Mesenchymal stem cell (in vitro differentiated cells and primary cell): ENCODE results near the gene SPRR2F.
"Not testable (repeated sequence)": the region's sequence is repeated elsewhere in the genome, so short reads cannot be mapped to it uniquely, and the experiment has no call there.

Source experiments
- DNase-seq: peaks from one replicate; pipeline ENCODE4 v3.0.0-alpha.2; 2013
- H2AFZ ChIP-seq: one replicate; pipeline ENCODE4 v1.6.1; 2013; ENCODE audit warnings: low read depth, mild to moderate bottlenecking, control low read depth, inconsistent platforms, low read length, moderate library complexity
- H2AK5ac ChIP-seq: 2 replicates; pipeline ENCODE4 v1.6.1; 2013; ENCODE audit warnings: low read length, moderate library complexity, mild to moderate bottlenecking, inconsistent platforms; ENCODE audit not compliant: severe bottlenecking
- H2BK120ac ChIP-seq: one replicate; pipeline ENCODE4 v1.6.1; 2013; ENCODE audit warnings: low read depth, mild to moderate bottlenecking, inconsistent platforms, low read length, moderate library complexity
- H2BK12ac ChIP-seq, 2 experiments: one replicate each; pipeline ENCODE4 v1.6.1; 2013; ENCODE audit warnings: inconsistent platforms in 2 of 2, low read length in 2 of 2, mild to moderate bottlenecking in 2 of 2, moderate library complexity in 2 of 2, control low read depth in 1 of 2
- H2BK15ac ChIP-seq: one replicate; pipeline ENCODE4 v1.6.1; 2013; ENCODE audit warnings: mild to moderate bottlenecking, low read depth, inconsistent platforms; ENCODE audit not compliant: poor library complexity, severe bottlenecking
- H2BK5ac ChIP-seq: 2 replicates; pipeline ENCODE4 v1.6.1; 2013; ENCODE audit warnings: low read depth, mild to moderate bottlenecking, low read length, control low read depth, inconsistent platforms; ENCODE audit not compliant: poor library complexity, severe bottlenecking
- H3K14ac ChIP-seq, 2 experiments: one replicate each; pipeline ENCODE4 v1.6.1; 2013; ENCODE audit warnings: inconsistent platforms in 2 of 2, low read length in 2 of 2, control low read depth in 1 of 2, mild to moderate bottlenecking in 1 of 2, moderate library complexity in 1 of 2
- H3K18ac ChIP-seq, 2 experiments: one replicate each; pipeline ENCODE4 v1.6.1; 2013; ENCODE audit warnings: inconsistent platforms in 2 of 2, low read length in 2 of 2, control low read depth in 1 of 2, low read depth in 1 of 2, mild to moderate bottlenecking in 1 of 2
- H3K23ac ChIP-seq, 2 experiments: one replicate each; pipeline ENCODE4 v1.6.1; 2013; ENCODE audit warnings: inconsistent platforms in 2 of 2, low read length in 2 of 2, mild to moderate bottlenecking in 2 of 2, moderate library complexity in 2 of 2, control low read depth in 1 of 2
- H3K27ac ChIP-seq: 2 replicates; pipeline ENCODE4 v1.5.1; 2013; ENCODE audit warnings: mild to moderate bottlenecking, moderate library complexity, low read length, control low read depth, inconsistent platforms; ENCODE audit not compliant: poor library complexity, severe bottlenecking
- H3K27me3 ChIP-seq, 2 experiments: 2 replicates each; pipeline versions ENCODE4 v1.6.1 to v1.7.0; 2013; ENCODE audit warnings: low read length in 2 of 2, mild to moderate bottlenecking in 2 of 2, moderate library complexity in 2 of 2, control low read depth in 1 of 2, inconsistent platforms in 1 of 2; ENCODE audit not compliant: control insufficient read depth in 1 of 2, insufficient read depth in 1 of 2
- H3K36me3 ChIP-seq, 2 experiments: 2 replicates each; pipeline versions ENCODE4 v1.6.1 to v1.7.0; 2013; ENCODE audit warnings: low read length in 2 of 2, control low read depth in 1 of 2, inconsistent platforms in 1 of 2, low read depth in 1 of 2, mild to moderate bottlenecking in 1 of 2; ENCODE audit not compliant: insufficient read depth in 2 of 2, control insufficient read depth in 1 of 2
- H3K4ac ChIP-seq, 2 experiments: one replicate each; pipeline ENCODE4 v1.6.1; 2013; ENCODE audit warnings: inconsistent platforms in 2 of 2, low read length in 2 of 2, mild to moderate bottlenecking in 2 of 2, moderate library complexity in 2 of 2, control low read depth in 1 of 2, low read depth in 1 of 2
- H3K4me1 ChIP-seq: 2 replicates; pipeline ENCODE4 v1.6.1; 2013; ENCODE audit warnings: low read depth, low read length, control low read depth; ENCODE audit not compliant: control insufficient read depth, insufficient read depth
- H3K4me2 ChIP-seq: 2 replicates; pipeline ENCODE4 v1.6.1; 2013; ENCODE audit warnings: low read length, mild to moderate bottlenecking, inconsistent platforms; ENCODE audit not compliant: poor library complexity, severe bottlenecking
- H3K4me3 ChIP-seq, 2 experiments: 2 replicates each; pipeline versions ENCODE4 v1.5.1 to v1.7.0; 2013; ENCODE audit warnings: low read length in 2 of 2, mild to moderate bottlenecking in 2 of 2, control low read depth in 1 of 2, low read depth in 1 of 2; ENCODE audit not compliant: insufficient read depth in 1 of 2
- H3K79me1 ChIP-seq: replicated peaks from 2 replicates; pipeline ENCODE4 v1.6.1; 2013; ENCODE audit warnings: mild to moderate bottlenecking, control low read depth, low read length, inconsistent platforms; ENCODE audit not compliant: poor library complexity, severe bottlenecking
- H3K9ac ChIP-seq: 2 replicates; pipeline ENCODE4 v1.7.0; 2013; ENCODE audit warnings: mild to moderate bottlenecking, low read length, moderate library complexity
- H3K9me3 ChIP-seq: 2 replicates; pipeline ENCODE4 v1.7.0; 2013; ENCODE audit warnings: mild to moderate bottlenecking, low read length; ENCODE audit not compliant: control insufficient read depth
- H4K8ac ChIP-seq: one replicate; pipeline ENCODE4 v1.6.1; 2013; ENCODE audit warnings: inconsistent platforms, mild to moderate bottlenecking, low read length, moderate library complexity
- H4K91ac ChIP-seq: one replicate; pipeline ENCODE4 v1.6.1; 2013; ENCODE audit warnings: mild to moderate bottlenecking, low read length, inconsistent platforms
- WGBS: methylation state at CpG from one replicate; pipeline ENCODE4 v1.1.7; 2013; ENCODE audit warnings: mixed read lengths; 5-methylcytosine and 5-hydroxymethylcytosine counted together

SPRR2F gene

GRCh38 chr1:153112454-153112853 is 862 bp downstream of the SPRR2F start:
- H3K79me1 ChIP-seq, H3K4me1 ChIP-seq, H2AFZ ChIP-seq, H3K4ac ChIP-seq, H3K4me2 ChIP-seq, H4K8ac ChIP-seq, H3K14ac ChIP-seq, H3K4me3 ChIP-seq, H2BK15ac ChIP-seq, H2BK5ac ChIP-seq, H3K27ac ChIP-seq, H2AK5ac ChIP-seq, DNase-seq, H3K9me3 ChIP-seq, H3K27me3 ChIP-seq, H3K18ac ChIP-seq, H3K23ac ChIP-seq, H3K9ac ChIP-seq, H3K36me3 ChIP-seq, H2BK12ac ChIP-seq, H4K91ac ChIP-seq, H2BK120ac ChIP-seq: not testable (repeated sequence)
- 55% methylated on average over 5 of the region's 5 CpGs for WGBS

GRCh38 chr1:153100245-153100644 is 13.1 kb downstream of the SPRR2F start:
- H2BK120ac ChIP-seq, result no peak overlapping the region
- H2BK15ac ChIP-seq, result no peak overlapping the region
- H3K36me3 ChIP-seq, result no peaks in the 10 kb centered on the region
- no peak overlapping the region for H2AFZ ChIP-seq
- no peak overlapping the region for H2BK12ac ChIP-seq
- no peak overlapping the region for H3K4ac ChIP-seq
- 77% methylated on average over 3 of the region's 5 CpGs for WGBS
- no peak overlapping the region for H2AK5ac ChIP-seq
- no peak overlapping the region for H4K91ac ChIP-seq
- H3K4me3 ChIP-seq, result no peak overlapping the region
- no peak overlapping the region for H4K8ac ChIP-seq
- H3K14ac ChIP-seq, result no peak overlapping the region
- H3K79me1 ChIP-seq, result no peaks in the 10 kb centered on the region
- H3K18ac ChIP-seq, result no peak overlapping the region
- no peaks in the 10 kb centered on the region for H3K4me1 ChIP-seq
- no peak overlapping the region for H3K4me2 ChIP-seq
- H3K9ac ChIP-seq, result no peak overlapping the region
- H3K27me3 ChIP-seq, result no peaks in the 10 kb centered on the region
- no peak for DNase-seq
- H3K9me3 ChIP-seq, result peaks cover 4% of the 10 kb centered on the region
- H3K23ac ChIP-seq, result no peak overlapping the region
- H3K27ac ChIP-seq, result no peak overlapping the region
- no peak overlapping the region for H2BK5ac ChIP-seq

GRCh38 chr1:153099461-153100045 is 13.8 kb downstream of the SPRR2F start:
- no peak overlapping the region for H3K18ac ChIP-seq
- H4K91ac ChIP-seq, result no peak overlapping the region
- H3K9ac ChIP-seq, result no peak overlapping the region
- H2BK5ac ChIP-seq, result no peak overlapping the region
- no peak overlapping the region for H3K4me3 ChIP-seq
- no peak overlapping the region for H3K14ac ChIP-seq
- H3K9me3 ChIP-seq, result no peaks in the 10 kb centered on the region
- H3K27me3 ChIP-seq, result no peaks in the 10 kb centered on the region
- WGBS, result 67% methylated on average over 5 of the region's 9 CpGs
- no peak for DNase-seq
- no peak overlapping the region for H3K23ac ChIP-seq
- no peaks in the 10 kb centered on the region for H3K79me1 ChIP-seq
- H2BK120ac ChIP-seq, result no peak overlapping the region
- no peak overlapping the region for H2AK5ac ChIP-seq
- H2BK15ac ChIP-seq, result no peak overlapping the region
- no peak overlapping the region for H2AFZ ChIP-seq
- no peak overlapping the region for H3K4me2 ChIP-seq
- H3K4me1 ChIP-seq, result no peaks in the 10 kb centered on the region
- no peaks in the 10 kb centered on the region for H3K36me3 ChIP-seq
- no peak overlapping the region for H2BK12ac ChIP-seq
- H3K4ac ChIP-seq, result no peak overlapping the region
- H3K27ac ChIP-seq, result no peak overlapping the region
- no peak overlapping the region for H4K8ac ChIP-seq

- H3K9ac ChIP-seq, result no peak overlapping the region
- no peak overlapping the region for H2AK5ac ChIP-seq
- no peak overlapping the region for H3K14ac ChIP-seq
- H3K9me3 ChIP-seq, result no peaks in the 10 kb centered on the region
- no peak overlapping the region for H3K18ac ChIP-seq
- H3K4ac ChIP-seq, result no peak overlapping the region
- no peak overlapping the region for H2BK120ac ChIP-seq
- H3K27ac ChIP-seq, result no peak overlapping the region
- no peak overlapping the region for H2AFZ ChIP-seq
- H2BK5ac ChIP-seq, result no peak overlapping the region
- DNase-seq, result no peak
- H3K4me3 ChIP-seq, result no peak overlapping the region
- no peak overlapping the region for H4K91ac ChIP-seq
- no peaks in the 10 kb centered on the region for H3K79me1 ChIP-seq
- no peak overlapping the region for H2BK12ac ChIP-seq
- no peak overlapping the region for H2BK15ac ChIP-seq
- H3K27me3 ChIP-seq, result no peaks in the 10 kb centered on the region
- no peak overlapping the region for H4K8ac ChIP-seq
- H3K4me2 ChIP-seq, result no peak overlapping the region
- H3K23ac ChIP-seq, result no peak overlapping the region
- H3K36me3 ChIP-seq, result no peaks in the 10 kb centered on the region
- H3K4me1 ChIP-seq, result no peaks in the 10 kb centered on the region
These were observed 17.6 kb downstream of the SPRR2F start for GRCh38 chr1:153095764-153096163.
